Smooth muscle cell of the brain vasculature (primary cell): Measurements from ENCODE around the gene CASP14.
"Not testable (repeated sequence)": the region's sequence is repeated elsewhere in the genome, so short reads cannot be mapped to it uniquely, and the experiment has no call there.

Experiments
- DNase-seq: peaks from one replicate; pipeline ENCODE4 v3.0.0-alpha.2; 2012; ENCODE audit warnings: low read depth, low spot score

CASP14 gene

GRCh38 chr19:15072930-15073647 is 23.8 kb downstream of the CASP14 start:
- DNase-seq = no peak

GRCh38 chr19:15074371-15074770 is 25.1 kb downstream of the CASP14 start:
- DNase-seq = no peak

- DNase-seq = no peak
Measured at GRCh38 chr19:15075806-15076205, 26.5 kb downstream of the CASP14 start.

GRCh38 chr19:15080002-15080401 is 30.7 kb downstream of the CASP14 start:
- DNase-seq = not testable (repeated sequence)

- DNase-seq = no peak
Measured at GRCh38 chr19:15081911-15082310, 32.6 kb downstream of the CASP14 start, which contains the start of gene OR1I1. Gene OR1I1 (plus strand): TSS chr19:15082211. CDS start chr19:15087066, 4,855 bp downstream.

- DNase-seq = no peak
Measured at GRCh38 chr19:15087182-15087581, 37.9 kb downstream of the CASP14 start.

GRCh38 chr19:15091918-15092753 is 42.9 kb downstream of the CASP14 start:
- DNase-seq = peak; percentile 52

- DNase-seq = no peak
Measured at GRCh38 chr19:15093001-15093400, 43.7 kb downstream of the CASP14 start.

GRCh38 chr19:15096223-15096622 is 46.9 kb downstream of the CASP14 start:
- DNase-seq = no peak

- DNase-seq = not testable (repeated sequence)
Measured at GRCh38 chr19:15097980-15098379, 48.7 kb downstream of the CASP14 start.

GRCh38 chr19:15098460-15098859 is 49.2 kb downstream of the CASP14 start:
- DNase-seq = no peak

- no peak for DNase-seq
Measured at GRCh38 chr19:15099017-15099582, 49.8 kb downstream of the CASP14 start.

- DNase-seq = no peak
Measured at GRCh38 chr19:15101479-15102082, 52.3 kb downstream of the CASP14 start.

GRCh38 chr19:15104003-15104402 is 54.7 kb downstream of the CASP14 start:
- no peak for DNase-seq

- DNase-seq = no peak
Measured at GRCh38 chr19:15104411-15104810, 55.1 kb downstream of the CASP14 start.

- no peak for DNase-seq
Measured at GRCh38 chr19:15105044-15105443, 55.8 kb downstream of the CASP14 start.

GRCh38 chr19:15107061-15108010 is 58.1 kb downstream of the CASP14 start, which contains the start of gene SYDE1:
Gene SYDE1 (plus strand): TSS chr19:15107401. CDS start chr19:15107434, 33 bp downstream.
- no peak for DNase-seq
